ENCODE measurements around the gene MSANTD1.

MSANTD1 gene

DNA sequence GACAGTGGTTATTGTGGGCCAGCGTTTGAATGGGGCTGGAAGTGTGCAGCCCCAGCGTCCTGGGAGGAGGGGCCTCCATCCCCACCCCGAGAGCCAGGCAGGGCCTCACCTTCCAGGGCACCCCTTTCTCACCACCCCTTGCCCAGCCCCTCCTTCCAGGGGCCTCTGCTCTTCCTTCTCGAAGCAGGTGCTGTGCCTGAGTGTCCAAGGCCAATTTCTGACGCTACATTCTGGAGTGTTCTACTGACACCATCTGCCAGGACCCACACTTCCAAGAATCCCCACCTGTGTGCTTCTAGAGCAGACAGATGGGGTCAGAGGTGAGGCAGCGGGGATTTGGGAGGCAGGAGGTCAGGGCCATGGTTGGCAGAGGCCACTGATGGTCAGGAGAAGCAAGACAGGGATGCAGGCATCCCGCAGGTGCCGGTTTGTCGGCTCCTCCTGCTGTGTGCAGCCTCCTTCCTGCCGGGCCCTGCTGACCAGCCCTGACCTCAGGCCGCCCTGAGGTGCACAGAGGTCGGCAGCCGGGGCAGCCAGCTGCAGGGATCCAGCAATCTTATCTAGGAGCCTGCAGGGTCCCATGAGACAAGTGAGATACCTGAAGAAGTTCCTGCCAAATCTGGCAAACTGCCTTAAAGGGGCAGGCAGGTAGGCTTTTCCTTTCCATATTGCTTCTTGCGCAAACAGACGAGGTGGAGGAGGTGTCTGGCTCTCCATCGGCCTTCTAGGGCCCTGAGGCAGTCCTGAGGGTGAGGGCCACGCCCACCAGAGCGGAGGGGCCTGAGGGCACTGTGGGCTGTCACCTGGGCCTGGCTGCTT lies 18.8 kb downstream of the MSANTD1 start:
- DNase-seq: no peak

DNA sequence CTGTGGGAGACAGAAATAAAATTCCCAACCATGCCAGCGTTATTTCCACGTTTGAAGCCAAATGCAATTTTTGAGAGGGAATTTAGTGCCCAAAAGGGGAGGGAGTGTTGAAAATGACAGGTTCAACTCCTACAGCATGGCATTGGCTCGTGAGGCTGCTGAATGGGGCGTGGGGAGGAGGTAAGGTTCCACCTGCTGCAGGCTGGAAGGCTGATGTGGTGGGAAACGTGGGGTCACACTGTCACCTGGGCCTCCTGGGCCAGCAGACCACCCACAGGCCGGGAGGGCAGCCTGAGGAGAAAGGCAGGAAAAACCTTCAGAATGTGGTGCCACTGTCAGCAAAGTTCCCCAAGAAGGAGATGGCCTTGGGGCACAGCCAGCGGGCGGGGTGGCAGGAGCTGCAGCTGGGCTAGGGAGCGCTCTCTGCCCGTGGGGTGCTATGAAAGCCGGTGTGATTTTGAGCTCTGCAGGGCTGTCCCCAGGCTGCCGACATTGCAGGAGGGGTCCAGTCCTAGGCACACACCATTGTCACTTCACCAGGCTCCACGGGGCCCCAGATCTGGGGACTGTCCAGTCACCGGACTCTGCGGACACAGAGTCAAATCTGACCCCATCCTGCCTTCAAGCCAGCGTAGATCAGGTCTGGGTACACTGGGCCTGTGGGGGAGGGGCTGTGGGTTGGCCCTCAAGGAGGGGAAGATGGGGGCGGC lies 19.6 kb downstream of the MSANTD1 start:
- no peak for DNase-seq

GRCh38 chr4:3269105-3269927 lies 20.4 kb downstream of the MSANTD1 start:
- DNase-seq: no peak

DNA sequence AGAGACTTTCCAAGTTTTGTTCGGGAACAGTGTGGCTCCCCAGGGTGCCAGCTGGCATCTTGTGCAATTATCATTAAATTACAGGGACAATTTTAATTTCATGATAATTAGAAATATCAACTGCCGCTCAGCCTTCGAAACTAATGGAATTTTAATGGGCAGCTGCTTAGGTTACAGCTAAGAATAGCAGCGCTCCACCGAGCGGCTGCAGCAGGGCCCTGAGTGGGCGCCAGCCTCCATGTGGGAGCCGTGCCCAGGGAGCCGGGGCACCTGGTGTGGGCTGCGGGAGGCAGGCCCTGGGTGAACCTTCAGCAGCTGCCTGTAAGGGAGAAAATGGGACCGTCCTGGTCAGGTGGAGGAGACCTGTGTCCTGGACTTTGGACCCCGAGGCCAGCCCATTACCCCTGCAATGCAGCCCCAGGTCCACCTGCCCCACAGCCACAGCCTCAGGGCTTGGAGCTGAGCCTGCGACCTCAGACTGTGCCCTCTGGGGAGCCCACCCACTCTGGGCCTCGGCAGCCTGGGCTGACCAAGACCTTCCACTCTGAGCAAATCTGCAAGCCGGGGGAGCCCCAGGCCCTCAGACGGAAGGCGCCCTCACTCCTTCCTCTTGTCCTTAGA lies 21.1 kb downstream of the MSANTD1 start:
- DNase-seq: no peak

DNA sequence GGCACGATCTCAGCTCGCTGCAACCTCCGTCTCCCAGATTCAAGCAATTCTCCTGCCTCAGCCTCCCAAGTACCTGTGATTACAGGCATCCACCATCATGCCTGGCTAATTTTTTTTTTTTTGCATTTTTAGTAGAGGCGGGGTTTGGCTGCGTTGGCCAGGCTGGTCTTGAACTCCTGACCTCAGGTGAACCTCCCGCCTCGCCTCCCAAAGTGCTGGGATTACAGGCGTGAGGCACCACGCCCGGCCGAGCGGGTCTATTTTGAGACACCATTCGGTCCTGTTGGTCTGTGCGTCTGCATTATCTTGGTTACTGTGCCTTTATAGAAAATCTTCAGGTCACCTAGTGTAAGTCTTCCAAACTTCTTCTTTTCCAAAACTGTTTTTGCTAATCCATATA lies 22.2 kb downstream of the MSANTD1 start:
- no peak for DNase-seq

GRCh38 chr4:3276986-3277385 lies 28.0 kb downstream of the MSANTD1 start:
- no peak for DNase-seq

DNA sequence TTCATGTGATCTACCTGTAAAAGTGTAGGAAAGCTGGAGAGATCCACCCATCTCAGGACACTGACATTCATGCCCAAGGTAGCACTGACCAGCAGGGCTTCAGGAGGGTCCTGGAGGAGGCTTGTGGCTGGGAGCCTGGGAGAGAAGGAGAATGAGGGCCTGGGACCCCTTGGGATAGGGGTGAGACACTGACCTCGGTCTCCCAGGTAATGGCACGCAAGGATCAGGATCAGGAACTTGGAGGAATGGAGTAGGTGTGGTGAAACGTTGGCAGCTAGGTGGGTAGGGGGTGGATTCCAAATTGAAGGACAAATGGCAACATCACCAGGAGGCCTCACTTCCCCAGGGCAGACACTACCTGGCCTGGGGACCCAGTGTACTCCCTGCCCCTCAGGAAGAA lies 31.5 kb downstream of the MSANTD1 start:
- no peak for DNase-seq

DNA sequence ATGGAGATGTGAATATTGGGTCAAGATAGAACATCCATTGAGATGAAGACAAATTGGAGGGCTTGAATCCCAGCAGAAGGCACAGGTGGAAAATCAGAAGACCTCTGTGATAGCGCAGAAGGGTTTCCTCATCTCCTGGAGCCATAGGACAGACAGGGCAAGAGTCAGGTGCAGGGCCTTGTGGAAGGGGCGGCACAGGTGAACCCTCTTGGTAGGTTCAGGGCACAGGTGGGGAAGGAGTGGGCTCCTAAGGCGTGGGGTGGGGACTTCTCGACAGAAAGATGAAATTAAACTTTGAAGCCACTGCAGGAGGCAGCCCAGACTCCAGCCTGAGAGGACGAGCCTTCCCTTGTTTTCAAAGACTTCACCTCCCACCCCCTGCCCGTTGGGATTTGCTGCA lies 34.5 kb downstream of the MSANTD1 start:
- no peak for DNase-seq

DNA sequence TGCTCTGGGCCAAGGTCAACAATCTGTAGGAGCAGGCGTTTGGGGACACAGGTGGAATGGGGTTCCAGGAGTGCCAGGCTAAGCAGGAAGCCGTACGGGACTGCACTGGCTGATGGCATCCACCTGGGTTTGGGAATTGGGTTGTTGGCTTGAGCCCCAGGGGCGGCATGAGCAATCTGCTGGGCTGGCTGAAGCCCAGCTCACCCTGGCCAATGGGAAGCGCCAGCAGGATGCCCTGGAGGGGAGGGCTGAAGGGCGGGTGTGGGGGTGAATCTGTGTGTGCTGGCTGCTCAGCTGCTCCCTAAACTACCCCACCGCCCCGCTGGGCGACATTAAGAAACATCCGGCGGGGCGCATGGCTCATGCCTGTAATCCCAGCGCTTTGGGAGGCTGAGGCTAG lies 35.0 kb downstream of the MSANTD1 start:
- no peak for DNase-seq

- DNase-seq: no peak
Observed at GRCh38 chr4:3284734-3285557, 36.0 kb downstream of the MSANTD1 start.

- peak; percentile 87 to 90 for DNase-seq
Observed at GRCh38 chr4:3285558-3286334, 36.8 kb downstream of the MSANTD1 start.

GRCh38 chr4:3286335-3287175 lies 37.6 kb downstream of the MSANTD1 start:
- no peak for DNase-seq

GRCh38 chr4:3287271-3287971 lies 38.5 kb downstream of the MSANTD1 start:
- no peak for DNase-seq

- DNase-seq: no peak
Observed at GRCh38 chr4:3287972-3288570, 39.1 kb downstream of the MSANTD1 start.

DNA sequence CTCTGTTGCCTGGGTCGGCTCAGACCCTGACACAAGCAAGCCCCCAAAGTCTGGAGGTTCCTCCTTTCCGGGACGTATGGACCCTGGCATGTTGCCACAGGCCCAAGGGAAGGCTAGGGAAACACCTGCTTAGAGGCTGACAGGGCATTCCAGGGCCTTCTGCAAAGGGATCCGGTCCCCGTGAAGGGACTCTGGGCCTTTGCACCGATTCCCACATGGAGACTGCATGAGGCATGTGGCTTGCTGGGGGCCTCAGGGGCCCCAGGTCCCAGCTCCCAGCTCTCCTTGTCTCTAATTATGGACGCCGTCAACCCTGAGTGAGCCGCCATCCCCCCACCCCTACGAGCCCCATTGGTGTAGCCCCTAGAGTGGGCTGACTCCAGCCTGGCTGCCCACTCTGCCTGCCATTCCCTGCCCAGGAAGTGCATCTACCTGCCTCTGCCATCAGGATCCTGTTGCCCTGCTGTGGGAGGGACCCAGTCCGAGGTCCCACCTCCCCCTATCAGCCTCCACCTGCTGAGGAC lies 39.7 kb downstream of the MSANTD1 start:
- DNase-seq: no peak

DNA sequence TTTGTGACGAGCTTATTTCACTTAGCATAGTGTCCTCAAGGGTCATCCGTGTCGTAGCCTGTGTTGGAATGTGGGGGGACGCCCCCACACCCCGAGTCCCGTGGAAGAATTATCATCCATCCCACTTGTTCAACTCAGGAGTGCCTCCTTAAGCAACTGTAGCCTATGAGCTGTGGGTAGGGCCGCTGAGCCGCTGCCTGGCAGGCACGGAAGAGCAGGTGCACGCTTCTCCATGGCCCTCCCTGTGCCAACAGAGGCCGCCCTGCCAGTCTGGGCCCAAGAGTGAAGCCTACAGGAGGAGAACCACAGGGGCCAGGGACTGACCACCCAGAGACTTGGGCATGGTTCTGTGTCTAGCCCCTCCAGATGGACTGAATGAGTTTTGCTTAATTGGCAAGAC lies 41.5 kb downstream of the MSANTD1 start:
- DNase-seq: no peak

- no peak for DNase-seq
Observed at GRCh38 chr4:3290889-3291321, 41.9 kb downstream of the MSANTD1 start.

- DNase-seq: no peak
Observed at GRCh38 chr4:3291411-3291968, 42.5 kb downstream of the MSANTD1 start.
